ENCODE data around the gene MSRB3. TPM values are rescaled to one million over a fixed set of nuclear protein-coding genes. Genes with fewer than 3 reads are reported as not detected.

Gene MSRB3
- total RNA-seq, 3 donors from 2014 or later, result 8.1 to 154 (median 18.3) TPM

- TF ChIP-seq, protein P1, sequence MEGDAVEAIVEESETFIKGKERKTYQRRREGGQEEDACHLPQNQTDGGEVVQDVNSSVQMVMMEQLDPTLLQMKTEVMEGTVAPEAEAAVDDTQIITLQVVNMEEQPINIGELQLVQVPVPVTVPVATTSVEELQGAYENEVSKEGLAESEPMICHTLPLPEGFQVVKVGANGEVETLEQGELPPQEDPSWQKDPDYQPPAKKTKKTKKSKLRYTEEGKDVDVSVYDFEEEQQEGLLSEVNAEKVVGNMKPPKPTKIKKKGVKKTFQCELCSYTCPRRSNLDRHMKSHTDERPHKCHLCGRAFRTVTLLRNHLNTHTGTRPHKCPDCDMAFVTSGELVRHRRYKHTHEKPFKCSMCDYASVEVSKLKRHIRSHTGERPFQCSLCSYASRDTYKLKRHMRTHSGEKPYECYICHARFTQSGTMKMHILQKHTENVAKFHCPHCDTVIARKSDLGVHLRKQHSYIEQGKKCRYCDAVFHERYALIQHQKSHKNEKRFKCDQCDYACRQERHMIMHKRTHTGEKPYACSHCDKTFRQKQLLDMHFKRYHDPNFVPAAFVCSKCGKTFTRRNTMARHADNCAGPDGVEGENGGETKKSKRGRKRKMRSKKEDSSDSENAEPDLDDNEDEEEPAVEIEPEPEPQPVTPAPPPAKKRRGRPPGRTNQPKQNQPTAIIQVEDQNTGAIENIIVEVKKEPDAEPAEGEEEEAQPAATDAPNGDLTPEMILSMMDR (IDR thresholded peaks at IDR 0.05), result no peak
- H3K9me3 ChIP-seq, result no peaks in the 10 kb centered on the region
- H3K36me3 ChIP-seq (ENCODE audit: low read depth), result no peaks in the 10 kb centered on the region
- no peaks in the 10 kb centered on the region for H3K4me1 ChIP-seq (ENCODE audit: low read depth)
- DNase-seq (no peak), ATAC-seq (no peak)
- intact Hi-C loops (cut with DNase I, micrococcal nuclease), result no loop called here
- H3K4me3 ChIP-seq, result no peak overlapping the region
Observed at GRCh38 chr12:65368055-65368454, 89.6 kb downstream of the MSRB3 start.

- Histone ChIP-seq H3K9me3 (no peaks in the 10 kb centered on the region), H3K36me3 (ENCODE audit: low read depth) (no peaks in the 10 kb centered on the region), H3K4me3 (no peak overlapping the region), H3K4me1 (ENCODE audit: low read depth) (no peaks in the 10 kb centered on the region)
- no peak for DNase-seq
- ATAC-seq, result no peak
- intact Hi-C loops (cut with DNase I, micrococcal nuclease), result no loop called here
- TF ChIP-seq, protein P1 (IDR thresholded peaks at IDR 0.05), result no peak
Observed at GRCh38 chr12:65372574-65372973, 94.1 kb downstream of the MSRB3 start.

DNA sequence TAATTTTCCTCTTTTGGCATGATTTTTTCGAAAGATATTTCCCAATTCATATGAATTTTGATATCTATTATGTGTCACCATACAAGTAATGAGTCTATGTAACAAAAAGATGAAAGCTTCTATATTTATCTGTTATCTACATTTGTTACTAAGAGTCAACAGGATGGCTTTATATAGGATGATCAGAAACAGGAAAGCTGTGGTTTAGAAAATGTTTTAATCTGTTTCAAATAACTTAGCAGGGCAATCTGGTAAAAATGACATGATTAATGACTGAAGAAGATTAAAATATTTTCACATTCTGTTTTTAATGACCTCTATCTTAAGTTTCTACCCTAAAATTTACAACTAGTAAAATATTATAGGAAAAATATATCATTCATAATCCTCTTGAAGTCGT, 105.8 kb downstream of the MSRB3 start:
- ATAC-seq, result no peak
- Histone ChIP-seq H3K9me3 (no peaks in the 10 kb centered on the region), H3K36me3 (ENCODE audit: low read depth) (no peaks in the 10 kb centered on the region), H3K4me1 (ENCODE audit: low read depth) (no peaks in the 10 kb centered on the region), H3K4me3 (no peak overlapping the region)
- TF ChIP-seq, protein P1 (IDR thresholded peaks at IDR 0.05), result no peak
- DNase-seq, result no peak
- intact Hi-C loops (cut with DNase I, micrococcal nuclease), result no loop called here

DNA sequence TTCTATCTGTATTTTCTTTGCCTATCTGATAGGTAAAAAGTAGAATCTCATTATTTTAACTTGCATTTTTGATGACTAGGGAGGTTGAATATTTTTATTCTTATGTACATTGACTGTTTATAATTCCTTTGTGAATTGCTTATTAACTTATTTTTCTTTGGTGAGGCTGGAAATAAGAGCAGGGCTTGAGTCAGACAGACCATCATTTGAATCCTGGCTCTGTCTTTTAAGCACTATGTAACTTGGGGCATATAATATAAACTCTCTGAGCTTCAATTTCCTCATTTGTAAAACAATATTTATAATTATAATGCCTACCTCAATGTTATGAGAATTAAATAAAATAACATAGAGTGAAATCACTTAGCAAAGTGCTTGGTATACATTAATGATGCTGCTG, 108.9 kb downstream of the MSRB3 start:
- Histone ChIP-seq H3K9me3 (no peaks in the 10 kb centered on the region), H3K36me3 (ENCODE audit: low read depth) (no peaks in the 10 kb centered on the region), H3K4me3 (no peak overlapping the region), H3K4me1 (ENCODE audit: low read depth) (no peaks in the 10 kb centered on the region)
- TF ChIP-seq, protein P1 (IDR thresholded peaks at IDR 0.05), result no peak
- intact Hi-C loops (cut with DNase I, micrococcal nuclease), result no loop called here
- ATAC-seq (no peak), DNase-seq (no peak)

DNA sequence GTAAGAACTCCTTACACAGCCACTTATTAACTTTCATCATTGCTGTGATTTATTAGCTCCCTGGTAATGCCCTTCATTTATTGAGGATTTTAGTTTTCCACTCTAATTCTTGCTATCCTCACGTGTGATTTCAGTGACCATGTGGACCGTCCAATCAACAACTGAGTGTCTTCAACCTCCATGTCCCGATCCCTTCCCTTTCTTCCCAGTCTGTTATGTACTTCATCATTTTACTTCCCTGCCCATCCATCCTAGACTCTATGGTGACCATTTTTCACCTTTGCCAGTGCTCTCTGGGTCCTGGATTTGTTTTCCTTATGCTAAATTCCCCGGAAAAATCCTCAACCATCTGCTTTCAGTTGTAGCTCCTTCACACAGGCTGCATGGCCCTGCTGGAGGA, 111.0 kb downstream of the MSRB3 start:
- ATAC-seq, result no peak
- no peak for DNase-seq
- peaks cover 2% of the 10 kb centered on the region for H3K9me3 ChIP-seq
- intact Hi-C loops (cut with DNase I, micrococcal nuclease), result no loop called here
- H3K4me3 ChIP-seq, result no peak overlapping the region
- no peaks in the 10 kb centered on the region for H3K4me1 ChIP-seq (ENCODE audit: low read depth)
- TF ChIP-seq, protein P1 (IDR thresholded peaks at IDR 0.05), result no peak
- H3K36me3 ChIP-seq (ENCODE audit: low read depth), result no peaks in the 10 kb centered on the region

GRCh38 chr12:65391711-65392110, 113.2 kb downstream of the MSRB3 start:
- Histone ChIP-seq H3K4me1 (ENCODE audit: low read depth) (no peaks in the 10 kb centered on the region), H3K9me3 (peaks cover 8% of the 10 kb centered on the region), H3K36me3 (ENCODE audit: low read depth) (no peaks in the 10 kb centered on the region), H3K4me3 (no peak overlapping the region)
- TF ChIP-seq, protein P1 (IDR thresholded peaks at IDR 0.05), result no peak
- intact Hi-C loops (cut with DNase I, micrococcal nuclease), result no loop called here
- DNase-seq (no peak), ATAC-seq (no peak)
